HEK293 (cell line): Measurements from ENCODE around the gene TSR3.

ENCODE experiments used
- CTCF ChIP-seq: fragments of 450-650 bp; formaldehyde crosslinking; IDR thresholded peaks from 2 replicates; pipeline ENCODE4 v1.5.1; 2016; ENCODE audit warnings: missing biosample characterization, missing genetic modification characterization
- FEZF1 ChIP-seq: fragments of 450-650 bp; formaldehyde crosslinking; IDR thresholded peaks from 2 replicates; pipeline ENCODE4 v1.5.1; 2016; ENCODE audit warnings: missing biosample characterization, missing genetic modification characterization
- ZEB2 ChIP-seq: fragments of 450-650 bp; formaldehyde crosslinking; IDR thresholded peaks from 2 replicates; pipeline ENCODE4 v1.5.1; 2016; ENCODE audit warnings: missing biosample characterization, missing genetic modification characterization
- ZNF560 ChIP-seq: fragments of 450-650 bp; formaldehyde crosslinking; IDR thresholded peaks from 2 replicates; pipeline ENCODE4 v1.5.1; 2017; ENCODE audit warnings: missing biosample characterization, missing genetic modification characterization, borderline replicate concordance
- TF ChIP-seq, protein P1 (sequence below): fragments of 450-650 bp; formaldehyde crosslinking; IDR thresholded peaks from 2 replicates; pipeline ENCODE4 v1.5.1; 2016; ENCODE audit warnings: missing biosample characterization, missing genetic modification characterization, low read depth

DNA sequence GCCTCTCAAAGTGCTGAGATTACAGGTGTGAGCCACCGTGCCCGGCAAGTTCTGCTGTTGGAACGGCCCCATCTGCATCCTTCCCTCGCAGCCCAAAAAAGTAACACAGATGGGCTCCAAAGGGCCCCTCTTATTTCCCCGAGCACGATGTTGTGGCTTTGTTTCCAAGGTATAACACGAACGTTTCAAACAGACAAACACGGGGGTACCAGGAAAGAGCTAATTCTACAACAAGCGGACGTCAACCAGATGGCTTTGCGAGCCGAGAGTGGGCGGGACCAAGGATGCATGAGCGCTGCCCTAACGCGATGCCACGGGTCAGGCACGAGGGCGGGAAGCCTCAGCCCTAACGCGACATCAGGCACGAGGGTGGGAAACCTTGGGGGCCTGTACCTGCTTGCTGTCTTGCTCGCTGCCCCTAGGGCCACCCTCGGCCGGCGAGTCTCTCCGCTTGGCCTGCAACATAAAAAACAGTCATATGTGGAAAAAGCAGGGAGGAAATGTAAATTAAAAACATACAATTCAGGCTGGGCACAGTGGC is 38.6 kb upstream of the TSR3 start:
- TF ChIP-seq CTCF: no peak
- TF ChIP-seq ZNF560: no peak
- no peak for TF ChIP-seq FEZF1 (tag by site-specific recombination)
- TF ChIP-seq ZEB2: no peak
- TF ChIP-seq, protein P1, sequence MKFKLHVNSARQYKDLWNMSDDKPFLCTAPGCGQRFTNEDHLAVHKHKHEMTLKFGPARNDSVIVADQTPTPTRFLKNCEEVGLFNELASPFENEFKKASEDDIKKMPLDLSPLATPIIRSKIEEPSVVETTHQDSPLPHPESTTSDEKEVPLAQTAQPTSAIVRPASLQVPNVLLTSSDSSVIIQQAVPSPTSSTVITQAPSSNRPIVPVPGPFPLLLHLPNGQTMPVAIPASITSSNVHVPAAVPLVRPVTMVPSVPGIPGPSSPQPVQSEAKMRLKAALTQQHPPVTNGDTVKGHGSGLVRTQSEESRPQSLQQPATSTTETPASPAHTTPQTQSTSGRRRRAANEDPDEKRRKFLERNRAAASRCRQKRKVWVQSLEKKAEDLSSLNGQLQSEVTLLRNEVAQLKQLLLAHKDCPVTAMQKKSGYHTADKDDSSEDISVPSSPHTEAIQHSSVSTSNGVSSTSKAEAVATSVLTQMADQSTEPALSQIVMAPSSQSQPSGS (tag by site-specific recombination): no peak
